ENCODE measurements around the gene IFNK.

The IFNK gene

GRCh38 chr9:27539479-27540441, 15.7 kb downstream of the IFNK start:
- DNase-seq, result no peak

GRCh38 chr9:27540502-27540901, 16.4 kb downstream of the IFNK start:
- DNase-seq, result no peak

- DNase-seq, result no peak
Observed at GRCh38 chr9:27541740-27542139, 17.6 kb downstream of the IFNK start.

- DNase-seq, result no peak
Observed at GRCh38 chr9:27542508-27542907, 18.4 kb downstream of the IFNK start.

GRCh38 chr9:27545471-27545870, 21.4 kb downstream of the IFNK start:
- DNase-seq, result no peak

GRCh38 chr9:27548055-27548741, 24.1 kb downstream of the IFNK start:
- no peak for DNase-seq

- DNase-seq, result no peak
Observed at GRCh38 chr9:27549196-27549755, 25.2 kb downstream of the IFNK start.

- DNase-seq, result no peak
Observed at GRCh38 chr9:27554712-27555111, 30.6 kb downstream of the IFNK start.

- no peak for DNase-seq
Observed at GRCh38 chr9:27556470-27556869, 32.4 kb downstream of the IFNK start.

GRCh38 chr9:27558307-27558706, 34.2 kb downstream of the IFNK start:
- DNase-seq, result no peak

- no peak for DNase-seq
Observed at GRCh38 chr9:27560457-27560856, 36.4 kb downstream of the IFNK start.

- DNase-seq, result no peak
Observed at GRCh38 chr9:27561685-27562084, 37.6 kb downstream of the IFNK start.

- no peak for DNase-seq
Observed at GRCh38 chr9:27563738-27564430, 39.8 kb downstream of the IFNK start.

- no peak for DNase-seq
Observed at GRCh38 chr9:27564670-27565069, 40.6 kb downstream of the IFNK start.

GRCh38 chr9:27565696-27566095, 41.6 kb downstream of the IFNK start:
- DNase-seq, result no peak

- no peak for DNase-seq
Observed at GRCh38 chr9:27566118-27566517, 42.0 kb downstream of the IFNK start.

- no peak for DNase-seq
Observed at GRCh38 chr9:27569406-27569805, 45.3 kb downstream of the IFNK start.

GRCh38 chr9:27571011-27571410, 46.9 kb downstream of the IFNK start:
- DNase-seq, result no peak

- no peak for DNase-seq
Observed at GRCh38 chr9:27572061-27572460, 48.0 kb downstream of the IFNK start.

GRCh38 chr9:27572566-27572917, 48.5 kb downstream of the IFNK start:
- DNase-seq, result no peak

GRCh38 chr9:27572918-27573633, 49.0 kb downstream of the IFNK start, which contains the start of gene C9orf72:
Gene C9orf72, minus strand, starts transcription at chr9:27573481. Its CDS starts 6,361 bp downstream, at chr9:27567120.
- DNase-seq, result peak; percentile 88

All from stimulated activated CD4-positive, alpha-beta T cell treated with anti-CD3 and anti-CD28 coated beads, Interleukin-12 subunit alpha, Interleukin-12 subunit beta, amount 100 ng/mL, for 4 hours (primary cell).